Glomerular visceral epithelial cell (primary cell): ENCODE data around the gene NAPB.
"Not testable (repeated sequence)": the region's sequence is repeated elsewhere in the genome, so short reads cannot be mapped to it uniquely, and the experiment has no call there.

Experiments
- DNase-seq: peaks from one replicate; pipeline ENCODE4 v3.0.0-alpha.2; 2016; ENCODE audit errors: extremely low spot score

Gene NAPB

DNA sequence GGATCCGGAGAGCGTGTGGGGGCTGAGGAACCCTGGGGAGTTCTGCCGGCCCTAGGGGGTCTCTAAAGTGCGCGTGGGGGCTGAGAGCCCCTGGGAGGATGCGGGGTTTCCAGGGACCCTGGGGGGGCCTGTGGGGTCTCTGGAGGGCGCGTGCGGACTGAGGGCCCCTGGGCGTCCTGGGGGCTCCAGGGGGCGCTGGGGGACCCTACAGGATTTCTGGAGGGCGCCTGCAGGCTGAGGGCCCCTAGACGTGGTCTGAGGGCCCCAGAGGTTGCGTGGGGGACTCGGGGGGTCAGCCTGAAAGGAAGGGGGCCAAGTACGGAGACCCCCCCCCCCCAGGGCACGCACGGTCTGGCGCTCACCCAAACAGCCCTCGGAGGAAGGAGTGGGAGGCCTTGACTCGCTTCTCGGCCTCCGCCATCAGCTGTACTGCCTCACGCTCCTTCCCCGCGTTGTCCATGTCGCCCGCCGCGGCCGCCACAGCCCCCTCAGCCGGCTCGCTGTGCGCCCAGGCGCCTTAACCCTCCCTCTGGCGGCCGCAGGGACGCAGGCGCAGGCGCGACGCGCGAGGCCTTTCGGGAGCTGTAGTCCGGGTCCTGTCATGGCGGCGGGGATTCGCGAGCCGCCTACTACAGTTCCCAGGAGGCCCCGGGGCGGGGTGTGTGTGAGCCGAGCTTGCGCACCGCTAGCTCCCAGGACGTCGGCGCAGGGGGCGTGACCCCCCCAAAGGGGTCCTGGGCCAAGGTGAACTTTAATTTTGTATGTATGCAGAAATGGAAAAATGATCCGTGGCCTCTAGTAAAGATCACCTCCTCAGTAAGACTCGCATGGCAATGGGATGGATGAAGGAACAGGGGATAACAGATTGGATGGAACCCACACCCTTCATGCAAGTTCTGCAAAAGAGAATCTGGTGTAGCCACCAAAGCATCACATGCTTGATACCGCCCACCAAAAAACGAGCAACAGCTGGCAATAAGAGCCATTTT is at the start of gene NAPB:
TSS of gene NAPB (minus strand) at position 546 of the 989 bp plus-strand sequence. CDS start at position 460, 86 bp downstream.
- peak; percentile 93 for DNase-seq

DNA sequence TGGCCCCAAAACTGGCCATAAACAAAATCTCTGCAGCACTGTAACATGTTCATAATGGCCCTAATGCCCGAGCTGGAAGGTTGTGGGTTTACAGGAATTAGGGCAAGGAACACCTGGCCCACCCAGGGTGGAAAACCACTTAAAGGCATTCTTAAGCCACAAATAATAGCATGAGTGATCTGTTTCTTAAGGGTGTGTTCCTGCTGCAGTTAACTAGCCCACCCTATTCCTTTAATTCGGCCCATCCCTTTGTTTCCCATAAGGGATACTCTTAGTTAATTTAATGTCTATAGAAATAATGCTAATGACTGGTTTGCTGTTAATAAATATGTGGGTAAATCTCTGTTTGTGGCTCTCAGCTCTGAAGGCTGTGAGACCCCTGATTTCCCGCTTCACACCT is 45.7 kb upstream of the NAPB start:
- DNase-seq, result not testable (repeated sequence)

DNA sequence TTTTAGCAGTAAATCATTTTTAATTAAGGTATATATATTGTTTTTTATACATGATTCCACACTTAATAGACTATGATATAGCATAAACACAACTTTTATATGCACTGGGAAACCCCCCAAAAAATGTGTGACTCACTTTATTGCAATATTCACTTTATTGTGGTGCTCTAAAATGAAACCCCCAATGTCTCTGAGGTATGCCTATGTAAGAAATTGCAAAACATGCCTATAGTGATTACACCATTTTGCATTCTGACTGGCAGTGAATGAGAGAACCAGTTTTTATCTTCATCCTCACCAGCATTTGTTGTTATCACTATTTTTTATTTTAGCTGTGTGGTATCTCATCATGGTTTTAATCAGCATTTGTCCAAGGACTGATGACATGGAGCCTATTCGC is 39.9 kb upstream of the NAPB start:
- no peak for DNase-seq

DNA sequence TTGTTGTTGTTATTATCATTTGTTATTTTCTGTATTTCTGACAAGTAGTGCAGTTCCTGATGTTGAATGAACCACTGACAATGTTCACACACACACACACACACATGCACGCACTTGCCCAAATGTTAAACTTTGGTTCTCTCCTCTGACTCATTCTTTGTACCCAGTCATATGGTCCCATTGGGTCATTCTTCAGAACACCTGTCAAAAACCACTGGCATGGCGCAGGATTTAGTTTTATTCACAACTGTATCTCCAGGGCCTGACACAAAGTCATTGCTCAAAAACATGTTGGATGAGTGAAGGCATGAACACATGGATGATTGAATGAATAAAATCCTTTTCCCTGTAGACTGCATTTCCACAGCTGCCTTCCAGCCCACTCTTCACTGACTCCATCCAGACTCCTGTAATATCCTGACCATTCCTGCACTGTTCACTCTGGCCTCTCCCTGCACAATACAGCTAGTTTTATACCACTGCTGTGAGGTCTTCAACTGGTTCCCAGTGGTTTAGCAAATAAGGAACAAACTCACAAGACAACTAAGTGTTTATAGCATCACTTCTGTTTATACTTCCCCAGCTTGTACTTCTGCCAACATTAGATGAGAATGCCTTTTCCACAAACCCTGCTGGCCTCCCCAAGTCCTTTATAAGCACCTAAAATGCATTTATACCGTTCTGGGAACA is 38.3 kb upstream of the NAPB start:
- DNase-seq, result no peak

DNA sequence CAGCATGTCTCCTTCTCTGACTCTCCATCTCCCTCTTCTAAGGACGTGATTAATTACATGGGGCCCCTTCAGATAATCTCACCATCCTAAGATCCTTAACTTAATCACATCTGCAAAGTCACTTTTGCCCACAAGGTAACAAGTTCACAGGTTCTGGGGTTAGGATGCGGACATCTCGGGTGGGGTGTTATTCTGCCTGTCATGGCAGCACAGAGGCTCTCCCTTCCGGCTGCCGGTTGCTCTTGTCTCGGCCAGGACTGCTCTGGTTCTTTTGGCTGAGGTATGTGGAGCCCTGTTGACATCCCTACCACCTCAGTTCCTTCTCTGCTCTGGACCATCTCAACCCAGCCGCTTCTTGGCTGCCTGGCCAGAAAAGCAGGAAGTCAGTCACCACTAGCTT is 35.6 kb upstream of the NAPB start:
- no peak for DNase-seq

DNA sequence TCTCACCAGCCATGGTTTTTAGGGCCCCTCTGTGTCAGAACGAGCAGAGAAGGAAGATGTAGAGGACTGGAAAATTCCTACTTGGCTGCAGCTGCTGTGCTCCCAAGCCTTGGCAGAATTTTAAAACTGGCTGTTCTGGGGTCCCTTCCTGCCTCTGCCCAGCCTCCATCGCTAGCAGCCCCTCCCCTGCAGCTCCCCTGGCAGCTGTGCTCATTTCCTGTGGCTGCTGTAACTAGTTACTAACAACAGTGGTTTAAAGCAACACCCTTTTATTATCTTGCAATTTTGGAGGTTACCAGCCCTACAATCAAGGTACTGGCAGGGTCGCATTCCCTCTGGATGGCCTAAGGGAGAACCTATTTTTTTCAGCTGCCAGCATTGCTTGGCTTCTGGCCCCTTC is 35.1 kb upstream of the NAPB start:
- DNase-seq, result no peak

DNA sequence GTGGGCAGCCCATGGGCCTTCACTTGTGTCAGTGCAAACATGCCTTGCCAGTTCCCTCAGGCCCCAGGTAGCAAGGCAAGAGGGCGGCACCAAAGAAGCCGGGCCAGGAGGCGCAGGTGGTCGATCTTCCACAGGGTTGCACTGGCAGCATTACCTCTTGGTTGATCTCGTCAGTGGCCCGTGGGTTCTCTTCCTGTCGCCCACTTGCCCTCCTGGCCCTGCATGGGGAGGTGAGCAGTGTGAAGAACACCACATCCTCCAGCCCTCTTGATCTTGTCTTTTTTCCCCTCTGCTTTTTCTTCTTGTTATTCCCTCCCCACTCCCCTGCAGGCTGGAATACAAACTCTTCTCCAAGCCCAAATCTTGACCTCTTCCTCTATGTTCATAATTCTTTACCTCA is 34.4 kb upstream of the NAPB start:
- no peak for DNase-seq

DNA sequence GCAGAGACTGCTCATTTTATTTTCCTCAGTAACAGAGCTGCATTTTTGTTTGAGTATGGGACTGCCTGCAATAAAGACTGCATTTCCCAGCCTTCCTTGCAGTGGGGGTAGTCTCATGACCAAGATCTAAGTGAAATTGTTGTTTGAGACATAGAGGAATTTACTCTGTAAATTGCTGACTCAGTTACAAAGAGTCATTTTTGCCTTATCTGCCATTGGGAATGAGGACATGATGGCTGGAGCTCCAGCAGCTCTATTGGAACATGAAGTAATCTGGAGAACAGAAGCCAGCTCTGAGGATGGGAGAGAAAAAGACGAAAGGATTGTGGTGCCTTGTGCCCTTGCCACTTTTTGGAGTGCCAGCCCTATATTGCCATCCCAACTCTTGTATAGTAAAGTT is 33.5 kb upstream of the NAPB start:
- DNase-seq, result no peak

DNA sequence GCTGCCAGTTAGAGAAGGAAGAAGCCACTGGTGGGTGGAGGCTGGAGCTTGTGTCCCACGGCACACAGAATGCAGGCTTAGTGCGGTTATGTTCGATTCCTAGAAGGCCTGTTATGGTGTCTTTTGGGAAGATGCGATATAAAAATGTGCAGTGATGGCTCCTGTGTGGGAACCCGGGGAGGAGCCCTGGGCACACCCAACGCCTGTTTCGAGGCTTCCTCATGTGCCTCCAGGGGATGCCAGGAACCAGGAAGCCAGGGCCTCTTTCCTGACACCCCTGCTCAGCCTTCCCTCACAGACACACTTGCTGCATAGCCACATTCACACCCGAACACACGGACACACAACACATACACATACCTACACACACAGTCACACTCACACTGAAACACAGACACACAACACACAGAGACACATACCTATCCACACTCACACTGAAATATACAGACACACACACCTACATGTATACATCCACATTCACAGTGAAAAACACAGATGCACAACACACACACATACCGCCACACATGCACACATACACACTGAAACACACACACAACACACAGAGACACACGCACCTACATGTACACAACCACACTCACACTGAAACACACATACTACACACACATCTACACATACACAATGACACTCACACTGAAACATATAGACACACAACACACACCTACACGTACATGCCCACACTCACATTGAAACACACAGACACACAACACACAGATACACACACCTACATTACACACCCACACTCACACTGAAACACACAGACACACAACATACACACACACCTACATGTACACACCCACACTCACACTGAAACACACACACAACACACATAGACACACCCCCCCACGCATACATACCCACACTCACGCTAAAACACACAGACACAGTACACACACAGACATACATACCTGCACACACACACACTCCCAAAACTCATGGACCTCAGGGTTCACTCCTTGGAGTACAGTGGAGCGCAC is 32.6 kb upstream of the NAPB start:
- no peak for DNase-seq

DNA sequence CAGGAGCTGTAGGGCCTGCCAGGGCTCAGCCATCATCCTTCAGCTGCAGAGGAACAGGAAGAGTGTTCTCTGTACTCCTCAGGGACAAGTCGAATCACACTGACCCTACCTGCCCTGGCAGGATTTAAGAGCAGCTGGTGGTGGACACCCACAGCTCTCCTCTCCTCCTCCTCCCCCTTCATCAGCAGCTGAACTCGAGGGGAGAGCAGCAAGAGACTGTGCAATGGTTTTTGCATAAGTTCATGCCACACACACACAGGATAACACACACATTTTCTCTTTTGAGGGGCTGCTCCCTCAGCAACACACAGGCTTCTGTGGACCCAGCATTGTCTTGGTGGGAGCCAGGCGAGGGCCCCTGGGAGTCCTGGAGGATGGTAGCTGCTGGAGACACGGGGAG is 31.5 kb upstream of the NAPB start, which contains the start of gene CST11:
TSS of gene CST11 (minus strand) at position 101 of the 400 bp plus-strand sequence. CDS start at position 36, 65 bp downstream.
- DNase-seq, result no peak

DNA sequence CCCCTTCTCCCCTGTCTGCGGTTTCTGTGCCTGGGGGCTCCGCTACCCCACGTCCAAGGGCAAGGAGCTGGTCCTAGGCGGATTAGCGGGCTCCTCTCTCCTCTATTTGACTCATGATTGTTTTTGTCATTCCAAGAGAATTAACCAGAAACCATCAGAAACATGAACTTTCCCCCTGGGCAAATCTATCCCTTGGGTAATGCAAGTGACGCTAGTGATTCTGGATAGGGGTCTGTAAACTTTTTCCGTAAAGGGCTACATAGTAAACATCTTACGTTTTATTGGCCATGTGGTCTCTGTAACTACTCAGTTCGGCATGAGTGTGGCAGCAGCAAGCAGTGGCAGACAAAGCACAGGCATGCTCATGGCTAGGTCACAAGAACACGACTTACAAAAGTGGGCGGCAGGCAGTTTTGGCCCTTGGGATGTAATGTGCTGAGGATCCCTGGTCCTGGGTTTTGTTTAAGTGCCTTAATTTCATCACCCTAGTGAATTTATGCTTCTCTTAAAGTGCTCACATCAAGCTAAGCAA is 30.7 kb upstream of the NAPB start:
- no peak for DNase-seq

DNA sequence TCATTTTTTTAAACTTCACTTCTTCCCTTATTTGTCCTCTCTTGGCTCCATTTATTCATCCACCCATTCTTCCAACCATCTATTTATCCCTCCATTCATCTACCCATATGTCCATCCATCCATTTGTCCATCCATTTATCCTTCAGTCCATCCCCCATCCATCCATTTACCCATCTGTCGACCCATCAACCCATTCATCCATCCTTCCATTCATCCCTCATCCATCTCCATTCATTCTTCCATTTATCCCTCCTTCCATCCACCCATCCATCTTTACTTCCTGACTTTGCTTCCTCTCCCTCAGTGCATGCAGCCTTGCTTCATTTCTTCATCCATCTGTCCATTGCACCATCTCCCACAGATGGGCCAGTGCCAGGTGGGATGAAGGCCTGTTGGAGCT is 29.6 kb upstream of the NAPB start:
- DNase-seq, result no peak

DNA sequence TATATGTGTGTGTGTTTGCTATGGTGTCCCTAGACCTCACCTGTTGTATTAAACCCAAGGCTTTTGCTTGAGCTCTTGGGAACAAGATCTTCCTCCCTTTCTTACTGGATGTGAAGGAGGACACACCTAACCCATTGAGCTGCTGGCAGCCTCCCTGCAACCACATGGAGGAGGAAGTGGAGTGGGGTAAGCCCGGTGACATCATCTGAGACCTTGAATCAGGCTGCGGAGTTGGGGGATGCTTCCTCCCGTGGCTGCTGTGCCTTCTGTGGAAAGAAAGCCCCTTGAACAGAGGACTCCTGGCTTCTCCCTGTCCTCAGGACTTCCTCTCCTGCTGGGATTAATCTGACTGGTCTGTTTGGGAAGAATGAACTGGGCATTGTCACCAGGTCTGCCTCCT is 28.1 kb upstream of the NAPB start:
- DNase-seq, result peak; percentile 18

DNA sequence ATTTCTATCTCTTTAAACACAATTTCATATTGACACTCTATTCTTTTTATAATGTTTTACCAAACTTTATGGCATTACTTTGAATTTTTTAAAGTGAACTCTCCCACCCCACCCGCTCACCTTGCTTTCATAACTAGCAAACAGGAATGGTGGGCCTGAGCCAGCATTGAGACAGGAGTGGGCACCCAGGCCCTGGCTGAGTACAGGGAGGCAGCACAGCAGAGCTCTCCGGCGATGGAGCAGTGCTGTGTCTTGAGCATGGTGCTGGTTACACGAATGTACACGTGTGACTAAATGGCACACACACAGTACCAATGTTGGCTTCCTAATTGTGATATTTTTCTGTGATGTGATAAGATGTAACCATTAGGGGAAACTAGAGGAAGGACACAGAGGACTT is 26.9 kb upstream of the NAPB start:
- DNase-seq, result no peak

DNA sequence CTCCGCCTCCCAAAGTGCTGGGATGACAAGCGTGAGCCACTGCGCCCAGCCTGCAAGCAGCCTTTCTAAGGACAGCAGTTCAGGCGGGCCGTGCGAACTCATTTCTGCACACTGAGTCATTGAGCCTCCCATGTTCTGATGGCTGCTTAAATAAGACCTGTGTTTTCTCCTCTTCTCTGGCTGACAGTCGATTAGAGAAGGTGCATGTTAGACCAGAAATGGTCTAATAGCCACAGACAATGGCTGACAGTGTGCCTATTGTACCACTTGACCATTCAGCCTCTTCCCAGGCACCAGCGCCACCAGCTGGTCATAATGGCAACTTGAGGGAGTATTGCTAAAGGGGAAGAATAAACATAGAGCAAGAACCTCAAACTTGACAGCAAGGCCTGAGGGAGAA is 25.2 kb upstream of the NAPB start:
- peak; percentile 24 for DNase-seq

DNA sequence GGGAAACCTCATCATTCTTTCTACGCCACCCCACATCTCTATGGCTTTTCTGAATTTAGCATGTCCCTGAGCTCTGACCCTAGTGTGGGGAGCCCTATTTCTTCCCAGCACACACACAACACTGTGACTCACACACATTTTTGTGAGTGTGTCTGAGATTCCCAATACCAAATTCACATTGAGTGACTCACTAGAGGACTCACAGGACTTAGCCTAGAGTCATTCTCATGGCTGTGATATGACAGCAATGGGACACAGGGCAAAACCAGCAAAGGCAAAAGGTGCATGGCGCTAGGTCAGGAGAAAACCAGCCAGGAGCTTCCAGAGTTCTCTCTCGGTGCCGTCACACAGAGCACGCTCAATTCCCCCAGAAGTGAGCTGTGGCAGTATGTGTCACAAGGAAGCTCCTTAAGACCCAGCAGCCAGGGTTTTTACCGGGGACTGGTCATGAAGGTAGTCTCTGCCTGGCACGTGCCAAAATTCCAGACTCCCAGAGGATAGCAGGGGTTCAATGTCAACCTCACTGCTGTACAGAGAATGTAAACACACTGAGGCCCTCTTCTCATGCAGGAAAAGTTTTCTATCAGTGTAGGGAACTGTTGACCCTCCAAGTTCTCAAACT is 24.4 kb upstream of the NAPB start:
- peak; percentile 35 for DNase-seq

DNA sequence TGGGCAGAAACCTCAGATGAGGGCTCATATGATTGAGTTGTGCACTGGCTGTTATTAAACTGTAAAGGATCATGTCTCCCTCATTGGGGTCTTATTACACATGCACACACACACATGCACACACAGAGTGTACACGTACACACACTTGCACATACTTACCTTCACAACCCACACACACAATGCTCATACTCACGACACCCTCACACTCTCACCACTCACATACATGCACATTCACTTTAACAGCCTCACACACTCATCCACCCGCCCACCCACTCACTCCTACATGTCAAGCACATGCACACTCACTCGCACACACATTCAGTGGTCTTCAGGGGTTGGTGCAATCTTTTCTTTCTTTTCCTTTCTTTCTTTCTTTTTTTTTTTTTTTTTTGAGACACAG is 23.6 kb upstream of the NAPB start:
- DNase-seq, result no peak

DNA sequence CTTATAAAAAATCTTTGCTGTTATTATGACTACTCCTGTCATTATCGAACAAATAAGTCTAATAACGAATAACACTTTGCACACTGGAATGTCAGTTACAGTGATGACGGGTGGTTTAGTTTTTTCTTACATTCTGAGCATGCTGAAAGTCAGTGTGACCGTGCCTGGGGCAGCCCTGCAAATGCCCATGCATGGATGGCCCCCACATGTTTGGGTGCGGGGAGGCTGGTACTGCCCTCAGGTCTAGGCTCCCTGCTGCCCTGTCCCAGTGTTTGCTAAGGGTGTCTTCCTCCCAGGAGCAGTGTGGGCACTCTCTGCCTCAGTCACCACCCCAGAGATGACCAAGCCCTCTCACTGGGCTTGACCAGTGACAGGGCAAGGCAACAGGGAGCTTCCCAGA is 21.1 kb upstream of the NAPB start:
- DNase-seq, result no peak

DNA sequence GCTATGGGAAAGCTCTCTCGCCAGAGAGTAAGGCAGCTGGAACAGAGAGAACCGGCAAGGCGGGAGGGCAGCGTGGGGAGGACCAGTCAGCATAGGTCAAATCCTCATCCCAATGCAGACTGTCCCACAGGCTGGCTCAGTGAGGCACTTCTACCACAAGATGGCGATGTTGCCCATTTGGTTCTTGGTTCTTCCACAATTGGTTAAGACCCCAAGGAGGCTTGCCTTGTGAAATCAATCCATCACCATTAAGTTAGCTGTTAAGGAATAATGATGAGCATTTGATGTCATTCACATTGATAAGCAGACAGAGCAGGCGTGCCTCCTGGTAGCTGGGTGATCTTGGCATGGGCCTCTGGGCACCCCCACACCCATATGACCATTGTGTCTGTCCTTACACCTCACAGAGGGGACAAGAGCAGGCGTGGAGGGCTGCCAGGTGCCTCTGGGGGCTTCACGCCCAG is 20.6 kb upstream of the NAPB start:
- DNase-seq, result peak; percentile 75

DNA sequence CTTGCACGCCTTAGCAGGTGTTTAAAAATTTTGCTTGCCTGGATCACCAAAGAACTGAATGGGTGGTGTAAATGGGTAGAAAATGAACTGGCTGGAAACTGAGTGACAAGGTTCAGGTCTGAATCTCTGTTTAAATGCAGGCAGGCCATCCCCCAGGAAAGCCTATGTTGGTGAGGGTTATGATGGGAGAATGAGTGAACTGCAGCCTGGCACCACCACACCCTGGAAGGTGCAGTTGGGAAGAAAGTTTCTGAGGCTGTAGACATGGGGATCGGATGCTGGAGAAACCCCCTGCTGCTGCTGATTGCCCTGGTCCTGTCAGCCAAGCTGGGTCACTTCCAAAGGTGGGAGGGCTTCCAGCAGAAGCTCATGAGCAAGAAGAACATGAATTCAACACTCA is 18.7 kb upstream of the NAPB start:
- DNase-seq, result no peak

DNA sequence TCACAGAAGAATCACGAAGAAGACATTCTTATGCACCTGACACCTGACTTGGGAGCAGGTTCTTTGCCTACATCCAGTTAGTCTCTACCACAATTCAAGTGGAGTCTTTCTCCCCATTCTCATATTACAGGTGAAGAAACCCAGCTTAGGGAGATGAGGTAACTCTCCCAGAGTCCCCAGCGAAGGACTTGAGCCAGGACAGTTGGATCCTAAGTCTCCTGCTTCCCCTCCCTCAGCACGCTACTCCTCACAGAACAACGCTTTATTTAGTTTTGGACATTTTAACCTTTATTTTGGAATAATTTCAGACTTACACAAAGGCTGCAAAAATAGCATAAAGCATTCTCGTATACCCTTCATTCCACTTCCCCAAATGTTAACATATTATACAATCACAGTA is 17.4 kb upstream of the NAPB start:
- DNase-seq, result no peak
